PFSK-1 (cell line): ENCODE results near the gene LY6G6C.

ENCODE experiments used
- FOXP2 ChIP-seq: optimal IDR thresholded peaks from 2 replicates; pipeline ENCODE3; 2011; ENCODE audit warnings: borderline replicate concordance, control low read depth, inconsistent platforms; ENCODE audit not compliant: insufficient read depth; ENCODE audit errors: extremely low read length, extremely low read depth
- POLR2AphosphoS5 ChIP-seq: IDR thresholded peaks from 2 replicates; pipeline ENCODE4 v1.6.1; 2012; ENCODE audit warnings: low read depth, mild to moderate bottlenecking, control low read depth, low read length, moderate library complexity
- REST ChIP-seq, 2 experiments: IDR thresholded peaks; 2 replicates each; pipeline versions ENCODE4 v1.6.1 to v1.8.0; 2011 to 2012; ENCODE audit warnings: low read depth in 2 of 2, low read length in 2 of 2, control low read depth in 1 of 2, inconsistent platforms in 1 of 2, mild to moderate bottlenecking in 1 of 2, moderate library complexity in 1 of 2; ENCODE audit not compliant: insufficient read depth in 1 of 2
- SIN3A ChIP-seq: IDR thresholded peaks from 2 replicates; pipeline ENCODE4 v1.6.1; 2012; ENCODE audit warnings: mild to moderate bottlenecking, low read length, moderate library complexity, borderline replicate concordance; ENCODE audit not compliant: insufficient read depth
- TAF1 ChIP-seq: IDR thresholded peaks from 2 replicates; pipeline ENCODE4 v1.6.1; 2012; ENCODE audit warnings: low read length, control low read depth, borderline replicate concordance; ENCODE audit not compliant: insufficient read depth

The LY6G6C gene

GRCh38 chr6:31722173-31722572 lies 627 bp upstream of the LY6G6C start:
- TF ChIP-seq POLR2AphosphoS5: no peak
- no peak for TF ChIP-seq TAF1
- TF ChIP-seq REST (IDR thresholded peaks at IDR 0.05; ENCODE audit: insufficient read depth in 1 of 2, low read depth in 2 of 2, low read length in 2 of 2): no peak
- no peak for TF ChIP-seq SIN3A
- TF ChIP-seq FOXP2: no peak

DNA sequence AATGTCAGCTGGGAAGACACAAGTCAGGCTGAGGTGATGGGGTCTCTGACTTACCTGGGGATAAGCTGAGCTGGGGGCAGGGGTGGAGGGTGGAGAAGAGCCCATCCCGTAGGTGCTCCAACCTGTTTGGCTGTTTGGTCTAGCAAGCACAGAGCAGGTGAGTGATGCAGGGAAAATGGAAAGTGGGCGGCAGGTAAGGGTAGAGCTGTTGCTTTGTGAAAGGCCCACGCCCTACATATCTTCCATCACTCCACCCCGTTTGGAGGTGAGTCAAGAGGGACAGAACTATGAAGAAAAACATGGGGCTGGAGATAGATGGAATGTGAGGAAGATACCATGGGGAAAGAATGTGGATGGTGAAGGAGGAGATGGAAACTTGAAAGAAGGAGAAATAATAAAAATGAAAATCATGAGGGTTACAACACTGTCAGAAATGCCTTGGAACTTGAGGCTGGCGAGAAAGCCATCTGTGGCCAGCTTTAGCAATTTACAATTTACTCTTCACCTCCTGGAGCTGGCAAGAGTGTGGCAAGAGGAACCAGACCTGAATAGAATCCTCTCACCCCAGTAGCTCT lies 1.3 kb downstream of the LY6G6C start:
- no peak for TF ChIP-seq REST (IDR thresholded peaks at IDR 0.05; ENCODE audit: insufficient read depth in 1 of 2, low read depth in 2 of 2, low read length in 2 of 2)

DNA sequence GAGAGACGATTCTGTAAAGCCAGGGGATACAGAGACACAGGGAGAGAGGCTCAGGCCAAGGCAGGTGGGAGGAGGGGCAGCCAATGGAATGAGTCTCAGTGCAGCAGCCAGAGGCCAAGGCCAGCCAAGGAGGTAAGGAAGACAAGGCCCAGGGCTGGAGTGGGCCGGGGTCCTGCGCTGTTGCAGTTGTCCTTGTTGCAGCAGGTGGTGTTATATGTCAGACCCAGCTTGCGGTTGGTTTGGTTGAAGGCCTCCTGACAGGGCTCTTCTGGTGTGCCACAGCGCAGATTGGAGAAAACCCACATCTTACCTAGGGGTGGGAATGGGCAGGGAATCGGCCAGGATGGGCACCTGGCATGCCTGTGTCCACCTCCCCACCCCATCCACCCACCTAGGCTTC lies 2.5 kb downstream of the LY6G6C start:
- TF ChIP-seq TAF1 (no peak), FOXP2 (no peak), POLR2AphosphoS5 (no peak), REST (IDR thresholded peaks at IDR 0.05; ENCODE audit: insufficient read depth in 1 of 2, low read depth in 2 of 2, low read length in 2 of 2) (no peak), SIN3A (no peak)

GRCh38 chr6:31718265-31718664 lies 3.3 kb downstream of the LY6G6C start:
- no peak for TF ChIP-seq POLR2AphosphoS5
- no peak for TF ChIP-seq FOXP2
- no peak for TF ChIP-seq REST (IDR thresholded peaks at IDR 0.05; ENCODE audit: insufficient read depth in 1 of 2, low read depth in 2 of 2, low read length in 2 of 2)
- TF ChIP-seq SIN3A: no peak
- no peak for TF ChIP-seq TAF1

GRCh38 chr6:31717499-31718222 lies 3.9 kb downstream of the LY6G6C start:
- TF ChIP-seq FOXP2 (no peak), SIN3A (no peak), POLR2AphosphoS5 (no peak), REST (IDR thresholded peaks at IDR 0.05; ENCODE audit: insufficient read depth in 1 of 2, low read depth in 2 of 2, low read length in 2 of 2) (no peak), TAF1 (no peak)
